Type B pancreatic cell (in vitro differentiated cells): Measurements from ENCODE around the gene NEK6. TPM values are rescaled to one million over a fixed set of nuclear protein-coding genes. Genes with fewer than 3 reads are reported as not detected.

ENCODE experiments used
- DNase-seq: peaks from one replicate; pipeline ENCODE4 v3.0.0; 2021; ENCODE audit warnings: mixed read lengths; ENCODE audit not compliant: unreplicated experiment; ENCODE audit errors: extremely low spot score
- H3K27ac Mint-ChIP-seq: 2 replicates; pipeline ENCODE4 v1.8.0; 2021; ENCODE audit warnings: mild to moderate bottlenecking, mixed read lengths
- H3K27me3 Mint-ChIP-seq: 2 replicates; pipeline ENCODE4 v1.8.0; 2021; ENCODE audit warnings: mixed read lengths
- H3K36me3 Mint-ChIP-seq: 2 replicates; pipeline ENCODE4 v1.8.0; 2021; ENCODE audit warnings: mixed read lengths
- H3K4me1 Mint-ChIP-seq: one replicate; pipeline ENCODE4 v1.8.0; 2021; ENCODE audit warnings: mixed read lengths; ENCODE audit not compliant: unreplicated experiment
- H3K4me3 Mint-ChIP-seq: 2 replicates; pipeline ENCODE4 v1.8.0; 2021; ENCODE audit warnings: mild to moderate bottlenecking, mixed read lengths
- H3K9me3 Mint-ChIP-seq: 2 replicates; pipeline ENCODE4 v1.8.0; 2021; ENCODE audit warnings: mixed read lengths
- total RNA-seq: library from RNA; stranded (reverse); gene quantifications from 2 replicates; pipeline ENCODE4 v1.2.1, GENCODE V29; 2021; ENCODE audit warnings: low replicate concordance
- TF ChIP-seq, protein P1 (sequence below): fragments of 200-600 bp; sonication (generic); conservative IDR thresholded peaks from 2 replicates; pipeline ENCODE4 v1.5.0; 2021; ENCODE audit warnings: antibody characterized with exemption, mild to moderate bottlenecking

The NEK6 gene
- total RNA-seq, 1 donor from 2014 or later = 19.3 TPM

DNA sequence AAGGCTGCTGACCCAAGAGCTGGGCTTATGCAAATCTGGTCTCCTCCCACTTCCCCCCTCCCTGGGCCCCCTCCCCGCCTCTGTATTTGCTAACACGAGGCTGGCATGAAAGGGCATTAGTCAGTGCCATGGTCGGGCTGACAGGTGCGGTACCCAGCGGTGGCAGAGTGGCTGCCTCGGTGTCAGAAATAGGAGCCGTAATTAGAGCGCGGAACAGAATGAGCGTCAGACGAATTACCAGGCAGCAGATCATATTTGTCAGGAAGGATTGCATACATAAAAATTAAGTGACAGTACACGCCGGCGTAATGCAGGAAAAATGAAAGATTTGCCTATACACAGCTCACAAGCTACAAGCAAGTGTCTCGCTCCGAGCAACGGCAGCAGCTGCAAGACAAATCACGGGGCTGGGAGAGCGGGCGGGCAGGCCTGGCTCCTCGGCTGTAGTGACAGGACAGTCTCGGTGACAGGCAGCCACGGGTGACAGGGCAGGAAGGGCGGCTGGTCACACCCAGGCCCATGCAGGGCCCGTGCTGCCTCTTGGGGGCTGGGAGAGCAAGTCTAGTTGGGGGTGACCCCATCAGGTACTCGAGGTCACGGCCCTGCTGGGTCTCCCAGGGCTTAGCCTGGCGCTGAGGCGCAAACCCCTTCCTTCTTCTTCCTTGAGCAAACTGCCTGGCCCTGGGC, 72.4 kb downstream of the NEK6 start:
- Mint-ChIP-seq H3K36me3 (peaks cover 3% of the 10 kb centered on the region), H3K9me3 (no peaks in the 10 kb centered on the region), H3K4me3 (no peak overlapping the region), H3K27me3 (peaks cover 4% of the 10 kb centered on the region), H3K27ac (no peak overlapping the region), H3K4me1 (no peaks in the 10 kb centered on the region)
- DNase-seq = no peak
- TF ChIP-seq, protein P1, sequence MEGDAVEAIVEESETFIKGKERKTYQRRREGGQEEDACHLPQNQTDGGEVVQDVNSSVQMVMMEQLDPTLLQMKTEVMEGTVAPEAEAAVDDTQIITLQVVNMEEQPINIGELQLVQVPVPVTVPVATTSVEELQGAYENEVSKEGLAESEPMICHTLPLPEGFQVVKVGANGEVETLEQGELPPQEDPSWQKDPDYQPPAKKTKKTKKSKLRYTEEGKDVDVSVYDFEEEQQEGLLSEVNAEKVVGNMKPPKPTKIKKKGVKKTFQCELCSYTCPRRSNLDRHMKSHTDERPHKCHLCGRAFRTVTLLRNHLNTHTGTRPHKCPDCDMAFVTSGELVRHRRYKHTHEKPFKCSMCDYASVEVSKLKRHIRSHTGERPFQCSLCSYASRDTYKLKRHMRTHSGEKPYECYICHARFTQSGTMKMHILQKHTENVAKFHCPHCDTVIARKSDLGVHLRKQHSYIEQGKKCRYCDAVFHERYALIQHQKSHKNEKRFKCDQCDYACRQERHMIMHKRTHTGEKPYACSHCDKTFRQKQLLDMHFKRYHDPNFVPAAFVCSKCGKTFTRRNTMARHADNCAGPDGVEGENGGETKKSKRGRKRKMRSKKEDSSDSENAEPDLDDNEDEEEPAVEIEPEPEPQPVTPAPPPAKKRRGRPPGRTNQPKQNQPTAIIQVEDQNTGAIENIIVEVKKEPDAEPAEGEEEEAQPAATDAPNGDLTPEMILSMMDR = no peak

DNA sequence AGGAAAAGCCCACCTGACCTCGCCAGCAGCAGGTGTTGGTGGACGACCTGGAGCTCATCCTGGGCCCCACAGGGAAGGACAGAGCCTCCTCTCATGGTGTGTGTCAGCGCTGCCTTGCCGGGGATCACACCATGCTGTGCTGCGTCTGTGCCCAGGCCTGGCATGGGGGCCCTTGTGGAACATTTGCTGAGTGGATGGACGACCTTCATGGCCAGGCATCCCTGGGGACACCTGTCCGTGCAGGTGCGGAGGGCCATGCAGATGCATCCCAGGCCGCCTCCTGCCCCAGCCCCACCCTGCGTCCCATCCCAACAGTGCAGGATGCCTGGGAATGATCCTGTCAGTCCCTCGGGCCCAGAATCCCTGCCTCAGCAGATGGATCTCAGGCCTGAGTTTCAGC, 73.8 kb downstream of the NEK6 start:
- no peak overlapping the region for H3K27ac Mint-ChIP-seq

DNA sequence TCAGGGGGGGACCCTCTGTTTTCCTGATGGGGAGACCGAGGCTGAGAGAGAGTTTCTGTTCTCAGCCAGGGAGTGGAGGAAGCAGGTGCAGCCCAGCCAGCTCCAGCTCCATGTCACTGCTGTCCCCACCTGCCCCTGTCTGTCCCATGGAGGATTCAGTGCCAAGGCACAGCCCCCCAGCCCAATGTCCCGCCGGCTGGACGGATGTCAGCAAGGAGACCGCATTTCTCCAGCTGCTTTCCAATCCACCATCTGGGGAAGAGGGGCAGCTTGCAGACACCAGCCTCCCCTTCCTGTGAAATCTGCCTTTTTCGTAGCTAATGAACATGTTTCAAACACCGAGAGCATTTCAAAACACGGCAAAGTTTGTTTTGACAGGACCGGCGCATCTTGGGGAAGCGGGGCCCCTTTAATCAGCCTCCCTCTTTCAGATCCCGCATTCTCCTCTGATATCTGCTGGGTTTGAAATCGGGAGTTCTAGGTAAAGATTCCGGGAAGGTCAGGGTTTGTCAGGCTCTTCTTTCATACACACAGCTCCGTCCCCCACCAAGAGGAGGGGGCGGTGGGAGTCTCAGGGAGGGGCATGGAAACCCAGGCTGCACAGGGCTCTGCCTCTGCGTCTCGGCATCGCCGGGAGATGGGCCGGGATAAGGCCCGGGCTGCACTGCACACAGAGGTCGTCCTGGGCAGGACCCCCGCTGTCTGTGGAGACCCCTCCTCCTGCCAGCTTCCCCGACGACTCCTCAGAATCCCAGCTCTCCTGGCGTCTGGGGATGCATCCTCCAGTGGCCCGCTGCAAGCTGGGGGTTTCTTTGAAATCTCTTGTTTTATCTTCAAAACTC, 74.8 kb downstream of the NEK6 start:
- H3K4me3 Mint-ChIP-seq = no peak overlapping the region
- peaks cover 5% of the 10 kb centered on the region for H3K36me3 Mint-ChIP-seq
- no peaks in the 10 kb centered on the region for H3K4me1 Mint-ChIP-seq
- no peak for DNase-seq
- H3K9me3 Mint-ChIP-seq = no peaks in the 10 kb centered on the region
- TF ChIP-seq, protein P1 = no peak
- peaks cover 4% of the 10 kb centered on the region for H3K27me3 Mint-ChIP-seq
- H3K27ac Mint-ChIP-seq = no peak overlapping the region

More for the DNA sequence above, 73.8 kb downstream of the NEK6 start:
- H3K4me1 Mint-ChIP-seq = no peaks in the 10 kb centered on the region
- H3K27me3 Mint-ChIP-seq = peaks cover 4% of the 10 kb centered on the region
- no peak for DNase-seq
- no peak overlapping the region for H3K4me3 Mint-ChIP-seq
- H3K36me3 Mint-ChIP-seq = peaks cover 3% of the 10 kb centered on the region
- TF ChIP-seq, protein P1 = no peak
- H3K9me3 Mint-ChIP-seq = no peaks in the 10 kb centered on the region

DNA sequence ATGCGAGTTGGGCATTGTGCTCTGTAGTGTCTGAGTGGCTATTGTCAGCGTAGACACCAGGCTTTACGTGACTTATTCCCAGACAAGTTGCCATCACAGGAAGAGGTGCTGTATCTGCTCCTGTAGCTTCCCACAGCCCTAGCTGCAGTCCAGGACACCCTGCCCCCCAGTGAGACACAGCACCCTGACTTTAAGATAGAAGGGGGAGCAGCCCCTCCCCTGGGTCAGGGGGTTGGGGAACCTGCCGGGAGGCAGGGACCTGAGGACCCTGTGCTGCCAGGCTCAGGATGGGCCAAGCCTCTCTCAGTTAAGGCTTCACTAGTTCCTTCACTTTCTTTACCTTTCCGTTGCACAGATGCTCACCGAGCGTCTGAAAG, 75.4 kb downstream of the NEK6 start:
- Mint-ChIP-seq H3K36me3 (peaks cover 8% of the 10 kb centered on the region), H3K4me3 (no peak overlapping the region), H3K27ac (no peak overlapping the region), H3K4me1 (no peaks in the 10 kb centered on the region), H3K9me3 (no peaks in the 10 kb centered on the region), H3K27me3 (peaks cover 4% of the 10 kb centered on the region)
- TF ChIP-seq, protein P1 = no peak
- DNase-seq = no peak

DNA sequence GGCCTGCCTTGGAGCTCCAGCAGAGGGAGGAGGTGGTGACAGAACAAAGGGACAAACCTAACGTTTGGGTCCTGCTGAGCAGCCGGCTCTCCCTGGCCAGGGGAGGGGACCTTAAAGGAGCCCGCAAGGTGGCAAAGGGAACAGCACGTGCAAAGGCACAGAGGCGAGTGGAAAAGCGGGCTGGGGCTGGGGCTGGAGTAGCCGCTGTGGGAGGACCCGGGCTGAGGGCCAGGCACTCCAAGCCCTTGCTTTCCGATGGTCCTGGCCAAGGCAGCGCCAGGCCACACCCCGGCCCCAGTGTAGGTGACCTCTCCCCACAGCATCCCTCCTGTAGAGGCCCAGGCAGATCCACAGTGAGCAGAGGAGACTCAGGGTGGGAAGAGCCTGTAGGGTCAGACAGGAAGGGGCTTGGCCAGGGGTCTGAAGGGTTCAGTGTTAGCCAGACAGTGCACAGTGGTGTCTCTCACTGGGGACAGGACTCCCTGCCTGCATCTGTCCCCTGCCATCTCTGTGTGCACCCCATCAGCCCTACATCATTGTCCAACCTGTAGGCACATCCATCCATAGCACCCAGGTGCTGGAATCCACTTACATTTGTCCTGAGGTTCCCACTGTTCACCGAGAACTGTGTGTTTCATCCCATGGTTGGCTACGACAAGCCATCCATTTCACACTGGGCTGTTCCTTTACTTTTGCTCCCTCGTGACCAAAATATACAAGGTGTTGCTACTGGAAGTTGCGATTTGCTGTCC, 77.0 kb downstream of the NEK6 start:
- Mint-ChIP-seq H3K4me1 (no peaks in the 10 kb centered on the region), H3K4me3 (no peak overlapping the region), H3K27me3 (peaks cover 4% of the 10 kb centered on the region), H3K9me3 (no peaks in the 10 kb centered on the region), H3K36me3 (peaks cover 13% of the 10 kb centered on the region), H3K27ac (no peak overlapping the region)
- TF ChIP-seq, protein P1 = no peak
- DNase-seq = no peak
